Measurements from ENCODE around the gene RNF217.
A peak's percentile ranks its signal among the peaks of the same experiment; 100 is the strongest.
"Not testable (repeated sequence)": the region's sequence is repeated elsewhere in the genome, so short reads cannot be mapped to it uniquely, and the experiment has no call there.

Gene RNF217

GRCh38 chr6:125099211-125100073 lies 137.2 kb downstream of the RNF217 start:
- DNase-seq, result peak; percentile 81

GRCh38 chr6:125100074-125100652 lies 137.9 kb downstream of the RNF217 start:
- no peak for DNase-seq

DNA sequence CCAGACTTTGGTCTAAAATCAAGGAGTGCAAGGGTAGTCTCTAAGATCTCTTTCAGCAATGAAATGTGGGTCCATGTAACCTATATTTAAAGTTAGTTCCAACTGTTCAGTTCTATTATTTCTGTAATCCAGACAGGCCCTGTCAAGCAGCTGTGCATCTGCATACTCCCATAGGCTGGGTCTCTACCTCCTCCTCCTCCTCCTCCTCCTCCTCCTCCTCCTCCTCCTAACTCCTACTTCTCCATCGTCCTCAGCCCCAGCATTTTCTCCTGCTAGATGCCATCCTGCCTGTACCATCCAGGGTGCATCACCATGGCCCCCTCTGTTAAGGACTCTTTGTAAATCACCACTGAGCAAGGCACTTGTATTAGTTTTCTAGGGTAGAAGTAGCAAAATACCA lies 138.9 kb downstream of the RNF217 start:
- no peak for DNase-seq

- no peak for DNase-seq
Measured at GRCh38 chr6:125101631-125102030, 139.4 kb downstream of the RNF217 start.

- DNase-seq, result no peak
Measured at GRCh38 chr6:125102411-125102810, 140.2 kb downstream of the RNF217 start.

DNA sequence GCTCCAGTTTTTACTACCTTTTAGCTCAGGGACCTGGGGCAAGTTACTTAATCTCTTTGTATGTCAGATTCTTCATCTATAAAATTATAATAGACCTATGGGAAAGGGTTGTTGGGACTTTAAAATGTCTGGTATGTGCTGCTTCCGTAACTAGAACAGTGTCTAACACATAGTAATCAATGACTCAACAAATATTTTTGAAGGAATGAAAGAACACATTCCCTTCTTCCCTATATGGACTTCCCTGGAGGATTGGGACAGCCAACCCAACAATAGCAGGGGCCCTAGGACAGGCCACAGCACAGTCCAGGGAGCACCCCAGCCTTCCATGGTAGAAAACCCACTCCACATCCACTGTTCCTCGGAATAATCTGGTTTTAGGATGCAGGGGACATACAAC lies 140.7 kb downstream of the RNF217 start:
- DNase-seq, result no peak

- no peak for DNase-seq
Measured at GRCh38 chr6:125104425-125104824, 142.2 kb downstream of the RNF217 start.

DNA sequence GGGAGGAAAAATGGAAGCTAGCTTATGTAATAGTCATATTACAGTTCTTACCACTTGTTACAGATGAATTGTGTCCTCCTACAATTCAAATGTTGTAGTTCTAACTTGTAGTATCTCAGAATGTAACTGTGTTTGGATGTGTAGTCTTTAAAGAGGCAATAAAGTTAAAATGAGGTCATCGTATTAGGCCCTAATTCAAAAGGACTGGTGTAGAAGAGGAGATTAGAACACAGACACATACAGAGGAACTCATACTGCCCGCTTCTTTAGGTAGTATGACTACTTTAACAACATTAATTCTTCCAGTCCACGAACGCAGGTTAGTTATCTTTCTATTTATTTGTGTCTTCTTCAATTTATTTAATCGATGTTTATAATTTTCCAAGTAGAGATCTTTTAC lies 144.8 kb downstream of the RNF217 start:
- DNase-seq, result no peak

DNA sequence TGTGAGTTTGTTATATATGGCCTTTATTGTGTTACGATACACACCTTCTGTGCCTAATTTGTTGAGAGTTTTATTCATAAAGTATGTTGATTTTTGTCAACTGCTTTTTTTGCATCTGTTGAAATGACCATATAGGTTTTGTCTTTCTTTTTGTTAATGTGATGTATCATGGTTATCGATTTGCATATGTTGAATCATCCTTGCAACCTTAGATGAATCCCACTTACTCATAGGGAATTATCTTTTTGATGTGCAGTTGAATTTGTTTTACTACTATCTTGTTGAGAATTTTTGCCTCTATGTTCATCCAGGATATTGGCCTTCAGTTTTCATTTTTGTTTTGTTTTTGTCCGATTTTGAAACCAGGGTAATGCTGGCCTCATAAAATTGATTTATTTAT lies 145.7 kb downstream of the RNF217 start:
- no peak for DNase-seq

GRCh38 chr6:125110056-125110455 lies 147.8 kb downstream of the RNF217 start:
- DNase-seq, result no peak

- no peak for DNase-seq
Measured at GRCh38 chr6:125111219-125111983, 149.2 kb downstream of the RNF217 start.

- DNase-seq, result no peak
Measured at GRCh38 chr6:125112934-125113333, 150.7 kb downstream of the RNF217 start.

DNA sequence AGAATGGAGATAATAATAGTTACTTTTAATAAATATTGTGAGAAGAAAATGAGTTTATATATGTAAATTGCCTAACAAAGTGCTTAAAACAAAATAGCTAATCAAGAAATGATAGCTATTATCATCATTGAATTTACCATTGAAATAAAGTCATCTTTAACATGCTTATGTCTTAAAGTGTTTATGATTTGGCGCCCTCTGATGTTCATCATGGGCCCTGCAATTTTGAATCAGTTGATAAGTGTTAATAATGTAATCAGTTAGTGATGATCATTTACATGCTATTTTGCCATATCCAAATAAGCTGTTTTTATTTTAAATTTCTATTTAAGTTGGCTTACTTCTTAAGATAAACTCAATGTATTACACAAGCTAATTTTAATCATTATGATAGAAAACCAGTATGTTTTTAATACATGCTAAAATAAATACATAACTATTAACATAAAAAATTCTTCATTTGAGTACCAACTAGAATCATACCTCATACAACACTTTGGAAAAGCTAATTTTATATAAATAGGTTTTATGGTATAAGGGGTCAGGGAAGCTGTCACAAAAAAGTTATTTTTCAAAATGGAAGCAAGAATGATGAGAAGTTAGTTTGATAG lies 152.1 kb downstream of the RNF217 start:
- DNase-seq, result no peak

- no peak for DNase-seq
Measured at GRCh38 chr6:125116170-125116569, 153.9 kb downstream of the RNF217 start.

GRCh38 chr6:125116710-125117109 lies 154.5 kb downstream of the RNF217 start:
- DNase-seq, result no peak

DNA sequence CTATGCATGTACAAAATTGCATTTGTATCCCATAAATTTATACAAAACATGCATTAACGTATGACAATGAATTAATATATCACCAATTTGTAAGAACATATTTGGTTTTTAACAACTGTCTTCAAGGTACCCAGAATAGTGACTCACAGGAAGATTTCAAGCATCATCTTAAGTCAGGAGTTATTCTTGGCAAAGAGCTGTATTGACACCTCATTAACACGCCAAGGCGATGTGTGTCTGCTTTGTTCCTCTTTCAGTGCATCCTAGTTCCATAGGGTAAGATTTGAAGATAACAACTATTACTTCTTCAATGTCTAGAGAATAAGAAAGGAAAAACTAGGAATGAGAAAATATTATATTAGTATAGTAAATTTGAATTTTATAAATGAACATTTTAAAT lies 155.6 kb downstream of the RNF217 start:
- no peak for DNase-seq

DNA sequence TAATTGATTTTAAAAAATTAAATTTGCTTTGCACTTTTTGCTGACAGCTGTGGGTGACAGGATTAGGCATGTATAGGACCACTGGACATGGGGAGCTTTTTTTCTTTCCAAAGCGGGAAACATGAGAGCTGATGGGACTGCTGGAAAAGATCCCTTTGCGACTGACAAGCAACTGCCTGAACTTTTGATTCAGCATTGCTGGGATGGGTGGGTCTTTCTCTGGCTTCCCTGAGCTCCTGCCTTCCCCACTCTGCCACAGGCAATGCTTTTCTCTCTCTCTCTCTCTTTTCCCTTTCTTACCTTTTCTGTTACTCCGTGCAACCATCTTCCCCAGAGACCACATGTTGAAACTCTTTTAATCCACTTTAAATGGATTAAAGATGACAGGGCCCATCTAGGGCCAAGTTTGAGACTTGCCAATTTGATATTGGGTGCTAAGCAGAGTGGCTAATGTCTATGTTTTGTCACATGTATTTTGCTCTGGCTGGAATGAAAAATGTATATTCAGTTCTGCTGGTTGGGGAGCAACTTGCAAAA lies 157.9 kb downstream of the RNF217 start:
- no peak for DNase-seq

DNA sequence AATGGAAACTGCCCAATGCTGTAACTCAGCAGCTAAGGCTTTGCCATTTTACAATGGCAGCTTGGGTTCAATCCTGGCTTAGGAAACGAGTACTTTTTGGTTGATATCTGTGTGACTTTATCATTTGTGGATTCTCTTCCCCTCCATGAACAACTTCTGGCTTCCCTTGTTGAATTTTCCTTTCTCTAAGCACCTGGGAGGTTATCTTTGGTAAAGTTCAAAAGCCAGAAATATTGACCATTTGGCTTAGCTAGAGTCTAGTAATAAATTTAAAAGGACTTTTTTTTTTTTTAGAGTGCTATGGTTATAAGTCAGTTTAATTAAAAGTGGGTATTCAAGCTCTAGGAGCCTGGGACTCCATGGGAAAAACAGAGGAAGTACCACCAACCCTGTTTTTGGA lies 159.7 kb downstream of the RNF217 start:
- no peak for DNase-seq

GRCh38 chr6:125123051-125123450 lies 160.8 kb downstream of the RNF217 start:
- DNase-seq, result no peak

DNA sequence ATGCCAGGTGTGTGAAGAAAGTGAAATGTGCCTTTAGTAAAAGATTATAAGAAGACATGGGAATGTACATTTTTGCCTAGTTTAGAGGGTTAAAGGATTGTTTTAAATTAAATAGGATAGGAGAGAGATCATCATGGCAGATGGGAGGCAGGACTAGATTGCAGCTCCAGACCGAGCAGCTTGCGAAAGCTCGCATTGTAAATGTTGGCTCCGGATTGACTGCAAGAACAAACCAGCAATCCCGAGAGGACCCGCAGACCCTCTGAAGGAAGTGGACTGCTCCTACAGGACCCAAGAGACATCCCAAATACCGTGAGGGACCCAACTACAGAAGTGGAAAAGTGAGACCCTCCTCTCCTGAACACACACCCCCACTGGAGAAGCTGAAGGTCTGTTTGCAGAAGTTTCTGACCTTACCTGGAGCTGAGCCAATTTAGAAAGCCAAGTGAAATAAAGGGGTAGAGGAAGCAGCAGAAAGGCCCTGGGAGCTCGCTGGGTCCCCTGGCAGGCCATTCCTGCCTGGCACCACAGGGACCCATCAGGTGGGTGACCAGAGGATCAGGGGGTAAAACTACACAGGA lies 161.3 kb downstream of the RNF217 start:
- DNase-seq, result no peak

DNA sequence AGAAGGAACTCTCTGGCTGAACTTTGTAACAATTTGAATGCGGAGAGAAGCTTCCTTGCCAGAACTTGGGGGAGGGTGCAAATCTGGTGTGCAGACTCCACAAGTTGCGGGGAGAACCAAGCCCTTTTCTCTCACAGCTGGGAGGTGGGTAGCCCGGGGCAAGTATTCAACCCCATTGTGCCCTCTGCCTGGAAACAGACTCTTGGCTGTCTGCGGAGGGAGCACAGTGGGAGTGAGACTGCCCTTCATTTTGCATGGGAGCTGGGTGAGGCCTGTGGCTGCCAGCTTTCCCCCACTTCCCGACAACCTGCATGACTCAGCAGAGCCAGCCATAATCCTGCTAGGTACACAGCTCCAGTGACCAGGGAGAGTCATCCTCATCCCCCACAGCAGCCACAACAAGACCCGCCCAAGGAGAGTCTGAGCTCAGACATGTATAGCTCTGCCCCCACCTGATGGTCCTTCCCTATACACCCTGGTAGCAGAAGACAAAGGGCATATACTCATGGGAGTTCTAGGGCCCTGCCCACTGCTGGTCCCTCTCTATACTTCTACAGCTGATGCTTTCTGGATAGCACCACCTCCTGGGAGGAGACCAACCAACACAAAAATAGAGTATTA lies 161.9 kb downstream of the RNF217 start:
- no peak for DNase-seq

DNA sequence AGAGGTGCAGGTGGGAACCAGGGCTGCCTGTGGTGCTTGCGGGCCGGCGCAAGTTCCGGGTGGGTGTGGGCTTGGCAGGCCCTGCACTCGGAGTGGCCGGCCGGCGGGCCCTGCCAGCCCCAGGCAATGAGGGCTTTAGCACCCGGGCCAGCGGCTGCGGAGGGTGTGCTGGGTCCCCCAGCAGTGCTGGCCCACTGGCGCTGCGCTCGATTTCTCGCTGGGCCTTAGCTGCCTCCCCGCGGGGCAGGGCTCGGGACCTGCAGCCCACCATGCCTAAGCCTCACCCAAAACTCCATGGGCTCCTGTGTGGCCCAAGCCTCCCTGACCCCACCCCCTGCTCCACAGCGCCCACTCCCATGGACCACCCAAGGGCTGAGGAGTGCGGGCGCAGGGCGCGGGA lies 163.6 kb downstream of the RNF217 start:
- DNase-seq, result not testable (repeated sequence)
